ENCODE data around the gene ARTN. TPM values are rescaled to one million over a fixed set of nuclear protein-coding genes. Genes with fewer than 3 reads are reported as not detected.
A peak's percentile ranks its signal among the peaks of the same experiment; 100 is the strongest.

ARTN gene
- total and polyA plus RNA-seq, 4 donors: 0.23 to 2.7 (median 1.2) TPM

DNA sequence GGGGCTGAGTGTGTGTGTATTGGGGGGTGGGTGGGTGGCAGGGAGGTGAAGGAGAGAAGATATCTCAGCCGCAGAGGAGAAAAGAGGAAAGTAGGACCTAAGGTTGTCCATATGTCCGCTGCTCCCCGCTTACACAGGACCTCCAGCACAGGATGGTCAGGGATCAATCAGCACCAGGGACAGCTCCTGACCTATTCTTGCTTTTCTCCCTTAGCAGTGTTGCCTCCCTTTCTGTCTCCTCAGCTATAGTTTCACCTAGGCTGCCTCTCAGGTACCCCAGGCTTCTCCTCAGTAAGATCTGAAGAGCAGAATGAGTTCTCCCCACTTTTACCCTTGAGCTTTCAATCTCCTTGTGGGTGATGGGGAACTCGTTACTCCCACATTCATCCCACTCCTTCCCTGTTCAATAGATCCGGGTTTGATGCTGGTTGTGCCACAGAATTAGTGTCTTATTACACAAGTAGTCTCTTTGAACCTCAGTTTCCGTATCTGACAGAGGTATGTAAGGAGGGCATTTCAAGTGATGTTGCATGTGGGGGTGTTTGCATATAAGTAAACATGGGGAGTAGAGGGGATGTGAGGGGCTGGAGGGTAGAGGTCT, 34.8 kb downstream of the ARTN start:
- no peaks in the 10 kb centered on the region for H3K9me3 ChIP-seq (ENCODE audit: control insufficient read depth in 4 of 4, insufficient read depth in 3 of 4, low read length in 3 of 4)
- TF ChIP-seq, protein P1, sequence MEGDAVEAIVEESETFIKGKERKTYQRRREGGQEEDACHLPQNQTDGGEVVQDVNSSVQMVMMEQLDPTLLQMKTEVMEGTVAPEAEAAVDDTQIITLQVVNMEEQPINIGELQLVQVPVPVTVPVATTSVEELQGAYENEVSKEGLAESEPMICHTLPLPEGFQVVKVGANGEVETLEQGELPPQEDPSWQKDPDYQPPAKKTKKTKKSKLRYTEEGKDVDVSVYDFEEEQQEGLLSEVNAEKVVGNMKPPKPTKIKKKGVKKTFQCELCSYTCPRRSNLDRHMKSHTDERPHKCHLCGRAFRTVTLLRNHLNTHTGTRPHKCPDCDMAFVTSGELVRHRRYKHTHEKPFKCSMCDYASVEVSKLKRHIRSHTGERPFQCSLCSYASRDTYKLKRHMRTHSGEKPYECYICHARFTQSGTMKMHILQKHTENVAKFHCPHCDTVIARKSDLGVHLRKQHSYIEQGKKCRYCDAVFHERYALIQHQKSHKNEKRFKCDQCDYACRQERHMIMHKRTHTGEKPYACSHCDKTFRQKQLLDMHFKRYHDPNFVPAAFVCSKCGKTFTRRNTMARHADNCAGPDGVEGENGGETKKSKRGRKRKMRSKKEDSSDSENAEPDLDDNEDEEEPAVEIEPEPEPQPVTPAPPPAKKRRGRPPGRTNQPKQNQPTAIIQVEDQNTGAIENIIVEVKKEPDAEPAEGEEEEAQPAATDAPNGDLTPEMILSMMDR (IDR thresholded peaks at IDR 0.05; ENCODE audit: control extremely low read depth, extremely low read depth): no peak
- ATAC-seq (ENCODE audit: insufficient read depth, low FRiP score) (no peak), DNase-seq (peak; percentile 37 to 66 (median 45))
- H3K4me3 ChIP-seq: no peak overlapping the region
- H3K27ac ChIP-seq (ENCODE audit: low read depth in 1 of 2, low read length in 1 of 2): no peak overlapping the region
- no peaks in the 10 kb centered on the region for H3K27me3 ChIP-seq (ENCODE audit: control insufficient read depth in 3 of 3, insufficient read depth in 3 of 3, low read length in 2 of 3)
- H3K4me1 ChIP-seq (ENCODE audit: control insufficient read depth in 5 of 5, insufficient read depth in 5 of 5, low read length in 5 of 5): peaks cover 0 to 8% (median 0%) of the 10 kb centered on the region in 5 donors
- no peak overlapping the region for H3K9ac ChIP-seq (ENCODE audit: insufficient read depth in 1 of 2, low read length in 2 of 2)
- peaks cover 4 to 25% (median 5%) of the 10 kb centered on the region in 4 donors for H3K36me3 ChIP-seq (ENCODE audit: control insufficient read depth in 4 of 4, insufficient read depth in 4 of 4, low read length in 4 of 4)
- 89 to 90% methylated on average over 6 of the region's 6 CpGs for WGBS, 2 donors

DNA sequence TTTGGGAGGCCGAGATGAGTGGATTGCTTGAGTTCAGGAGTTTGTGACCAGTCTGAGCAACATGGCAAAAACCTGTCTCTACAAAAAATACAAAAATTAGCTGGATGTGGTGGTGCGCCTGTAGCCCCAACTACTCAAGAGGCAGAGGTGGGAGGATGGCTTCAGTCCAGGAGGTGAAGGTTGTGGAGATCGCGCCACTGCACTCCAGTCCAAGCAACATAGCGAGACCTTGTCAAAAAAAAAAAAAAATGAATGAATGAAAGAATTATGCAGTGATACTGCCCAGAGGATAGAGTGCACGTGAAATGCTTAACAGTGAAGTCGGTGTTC, 35.8 kb downstream of the ARTN start:
- no peaks in the 10 kb centered on the region for H3K9me3 ChIP-seq (ENCODE audit: control insufficient read depth in 4 of 4, insufficient read depth in 3 of 4, low read length in 3 of 4)
- peaks cover 4 to 20% (median 5%) of the 10 kb centered on the region in 4 donors for H3K36me3 ChIP-seq (ENCODE audit: control insufficient read depth in 4 of 4, insufficient read depth in 4 of 4, low read length in 4 of 4)
- H3K4me3 ChIP-seq: no peak overlapping the region
- peaks cover 0 to 14% (median 0%) of the 10 kb centered on the region in 5 donors for H3K4me1 ChIP-seq (ENCODE audit: control insufficient read depth in 5 of 5, insufficient read depth in 5 of 5, low read length in 5 of 5)
- no peak for ATAC-seq (ENCODE audit: insufficient read depth, low FRiP score)
- no peak overlapping the region for H3K9ac ChIP-seq (ENCODE audit: insufficient read depth in 1 of 2, low read length in 2 of 2)
- H3K27me3 ChIP-seq (ENCODE audit: control insufficient read depth in 3 of 3, insufficient read depth in 3 of 3, low read length in 2 of 3): no peaks in the 10 kb centered on the region
- no peak for DNase-seq
- TF ChIP-seq, protein P1 (IDR thresholded peaks at IDR 0.05; ENCODE audit: control extremely low read depth, extremely low read depth): peak; percentile 1
- no peak overlapping the region for H3K27ac ChIP-seq (ENCODE audit: low read depth in 1 of 2, low read length in 1 of 2)
- WGBS, 2 donors: 61 to 62% methylated on average over 7 of the region's 7 CpGs

DNA sequence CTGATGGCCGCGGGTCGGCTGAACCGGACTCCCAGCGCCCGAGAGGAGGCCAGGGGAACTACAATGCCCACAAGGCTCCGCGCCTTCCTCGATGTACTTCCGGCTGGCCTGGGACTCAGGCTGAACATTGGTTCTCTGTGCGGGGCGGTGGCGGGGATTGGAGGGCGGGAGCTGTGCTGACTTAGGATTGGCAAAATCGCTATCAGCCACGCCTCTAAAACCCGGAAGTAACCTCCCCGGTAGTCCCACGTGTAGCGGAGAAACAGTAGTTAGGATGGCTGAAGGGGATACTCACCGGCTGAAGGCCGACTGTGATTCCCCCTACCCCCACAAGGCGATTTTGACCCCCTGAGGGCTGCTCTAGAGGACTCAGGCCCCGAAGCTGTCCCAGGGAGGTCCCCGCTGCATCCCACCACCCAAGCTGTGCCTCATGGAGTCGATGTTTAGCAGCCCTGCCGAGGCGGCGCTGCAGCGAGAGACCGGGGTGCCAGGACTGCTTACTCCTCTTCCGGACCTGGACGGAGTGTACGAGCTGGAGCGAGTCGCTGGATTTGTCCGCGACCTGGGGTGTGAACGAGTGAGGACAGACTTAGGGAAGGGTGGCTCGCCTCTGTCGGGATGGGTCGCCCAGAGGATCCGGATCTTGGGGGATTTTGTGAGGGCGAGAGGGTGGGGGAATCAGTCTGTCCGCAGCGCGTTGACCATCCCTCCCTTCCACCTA, 36.3 kb downstream of the ARTN start, which contains the start of gene DPH2:
DPH2 (plus strand) TSS at position 265 of the 721 bp plus-strand sequence; CDS start at position 431, 166 bp downstream.
- H3K4me1 ChIP-seq (ENCODE audit: control insufficient read depth in 5 of 5, insufficient read depth in 5 of 5, low read length in 5 of 5): peaks cover 0 to 15% (median 0%) of the 10 kb centered on the region in 5 donors
- peaks cover 4 to 19% (median 5%) of the 10 kb centered on the region in 4 donors for H3K36me3 ChIP-seq (ENCODE audit: control insufficient read depth in 4 of 4, insufficient read depth in 4 of 4, low read length in 4 of 4)
- peak within 1 kb of the TSS in 1 of 2 donors; percentile 11 for H3K9ac ChIP-seq (ENCODE audit: insufficient read depth in 1 of 2, low read length in 2 of 2)
- TF ChIP-seq, protein P1 (IDR thresholded peaks at IDR 0.05; ENCODE audit: control extremely low read depth, extremely low read depth): no peak
- WGBS, 2 donors: 1% methylated on average over 47 of the region's 47 CpGs
- no peaks in the 10 kb centered on the region for H3K9me3 ChIP-seq (ENCODE audit: control insufficient read depth in 4 of 4, insufficient read depth in 3 of 4, low read length in 3 of 4)
- H3K4me3 ChIP-seq: peak within 1 kb of the TSS; percentile 71
- no peaks in the 10 kb centered on the region for H3K27me3 ChIP-seq (ENCODE audit: control insufficient read depth in 3 of 3, insufficient read depth in 3 of 3, low read length in 2 of 3)
- peak; percentile 92 for ATAC-seq (ENCODE audit: insufficient read depth, low FRiP score)
- peak within 1 kb of the TSS; percentile 49 to 50 for H3K27ac ChIP-seq (ENCODE audit: low read depth in 1 of 2, low read length in 1 of 2)
- peak; percentile 97 to 99 (median 98) for DNase-seq

Measured in lung (tissue), 12 donors.